Uterus (tissue), 4 donors: ENCODE measurements around the gene ACTN1. TPM values are rescaled to one million over a fixed set of nuclear protein-coding genes. Genes with fewer than 3 reads are reported as not detected.

Source experiments
- DNase-seq, 2 donors: peaks; one replicate each; pipeline ENCODE4 v3.0.0-alpha.2; 2019 to 2020
- H3K27ac ChIP-seq, 2 donors: fragments of 200-600 bp; sonication (generic); 1 replicate in 1 of 2; 2 replicates in 1 of 2; pipeline ENCODE4 v1.5.1; 2016 to 2018
- H3K27me3 ChIP-seq, 2 donors: fragments of 200-600 bp; sonication (generic); one replicate each; pipeline ENCODE4 v1.5.1; 2018 to 2019; ENCODE audit warnings: control low read depth in 1 of 2
- H3K36me3 ChIP-seq, 2 donors: fragments of 200-600 bp; sonication (generic); one replicate each; pipeline ENCODE4 v1.5.1; 2019; ENCODE audit warnings: control low read depth in 1 of 2
- H3K4me1 ChIP-seq, 2 donors: fragments of 200-600 bp; sonication (generic); one replicate each; pipeline ENCODE4 v1.5.1; 2018 to 2019; ENCODE audit warnings: control low read depth in 1 of 2
- H3K4me3 ChIP-seq, 2 donors: fragments of 200-600 bp; sonication (generic); 1 replicate in 1 of 2; 2 replicates in 1 of 2; pipeline ENCODE4 v1.5.1; 2018 to 2019; ENCODE audit warnings: mild to moderate bottlenecking in 1 of 2
- H3K9me3 ChIP-seq, 2 donors: fragments of 200-600 bp; sonication (generic); one replicate each; pipeline ENCODE4 v1.5.1; 2019; ENCODE audit warnings: control low read depth in 1 of 2
- CTCF ChIP-seq, 4 experiments: fragments of 200-600 bp in 2 of 4; fragments of 450-650 bp in 2 of 4; sonication (generic) in 2 of 4; IDR thresholded peaks; one replicate each; pipeline ENCODE4 v1.5.1; 2016 to 2019; ENCODE audit warnings: antibody characterized with exemption in 4 of 4, mild to moderate bottlenecking in 2 of 4, moderate library complexity in 1 of 4
- POLR2A ChIP-seq, 2 donors: fragments of 450-650 bp; IDR thresholded peaks; one replicate each; pipeline ENCODE4 v1.6.1; 2016; ENCODE audit warnings: antibody characterized with exemption in 2 of 2, mild to moderate bottlenecking in 1 of 2, moderate library complexity in 1 of 2
- intact Hi-C: fragments of 100-400 bp; cut with DNase I; formaldehyde crosslinking; loops from one replicate; pipeline ENCODE4 v1.15.1; 2023; ENCODE audit warnings: low total_unique reads
- total RNA-seq, 4 donors: library from RNA; depleted of rRNA in 3 of 4; stranded (reverse); fragments of >200 nt in 3 of 4; gene quantifications; one replicate each; pipeline versions ENCODE4 v1.1.0 to v1.2.4, GENCODE V29; 2014 to 2023
- donor health status: DM: yes; HTN: yes; CAD: no.

Gene ACTN1
- total RNA-seq, 4 donors from 2014 or later, result 147 to 538 (median 343) TPM

GRCh38 chr14:68931474-68932051, 47.5 kb downstream of the ACTN1 start:
- H3K27me3 ChIP-seq, result no peaks in the 10 kb centered on the region
- peak overlapping the region; percentile 22 to 95 for H3K27ac ChIP-seq
- H3K4me1 ChIP-seq, result peaks cover 7 to 27% of the 10 kb centered on the region in 2 donors
- DNase-seq, result no peak
- no peaks in the 10 kb centered on the region for H3K9me3 ChIP-seq
- TF ChIP-seq POLR2A (IDR thresholded peaks at IDR 0.05), result no peak
- no peak for TF ChIP-seq CTCF (IDR thresholded peaks at IDR 0.05)
- no peaks in the 10 kb centered on the region for H3K36me3 ChIP-seq
- no peak overlapping the region for H3K4me3 ChIP-seq
- intact Hi-C loops, result no loop called here

GRCh38 chr14:68931063-68931462, 48.0 kb downstream of the ACTN1 start:
- Histone ChIP-seq H3K27me3 (no peaks in the 10 kb centered on the region), H3K4me1 (peaks cover 7 to 22% of the 10 kb centered on the region in 2 donors), H3K4me3 (no peak overlapping the region), H3K36me3 (no peaks in the 10 kb centered on the region), H3K9me3 (no peaks in the 10 kb centered on the region), H3K27ac (peak overlapping the region; percentile 13 to 95)
- no peak for DNase-seq
- intact Hi-C loops, result no loop called here
- TF ChIP-seq POLR2A (IDR thresholded peaks at IDR 0.05) (no peak), CTCF (IDR thresholded peaks at IDR 0.05) (no peak)

- H3K27me3 ChIP-seq, result no peaks in the 10 kb centered on the region
- H3K27ac ChIP-seq, result peak overlapping the region; percentile 69 to 78
- H3K36me3 ChIP-seq, result no peaks in the 10 kb centered on the region
- H3K4me1 ChIP-seq, result peaks cover 7 to 21% of the 10 kb centered on the region in 2 donors
- TF ChIP-seq CTCF (IDR thresholded peaks at IDR 0.05) (no peak), POLR2A (IDR thresholded peaks at IDR 0.05) (no peak)
- H3K4me3 ChIP-seq, result no peak overlapping the region
- no peak for DNase-seq
- no peaks in the 10 kb centered on the region for H3K9me3 ChIP-seq
- intact Hi-C loops, result no loop called here
These were observed 49.3 kb downstream of the ACTN1 start for GRCh38 chr14:68929623-68930307.

- Histone ChIP-seq H3K36me3 (no peaks in the 10 kb centered on the region), H3K9me3 (no peaks in the 10 kb centered on the region), H3K27me3 (no peaks in the 10 kb centered on the region), H3K4me1 (peaks cover 7 to 17% of the 10 kb centered on the region in 2 donors), H3K27ac (peak overlapping the region; percentile 69 to 78), H3K4me3 (no peak overlapping the region)
- intact Hi-C loops, result no loop called here
- TF ChIP-seq CTCF (IDR thresholded peaks at IDR 0.05) (no peak), POLR2A (IDR thresholded peaks at IDR 0.05) (no peak)
- DNase-seq, result no peak
These were observed 50.1 kb downstream of the ACTN1 start for GRCh38 chr14:68928770-68929550.
